GM23338 (cell line): ENCODE results near the gene FHIT. TPM values are rescaled to one million over a fixed set of nuclear protein-coding genes. Genes with fewer than 3 reads are reported as not detected.

Experiments used
- ATAC-seq: fragments of 200-7000 bp; cut with Tn5 transposase; 3 replicates; pipeline ENCODE4 v1.9.1; 2020
- DNase-seq: peaks from one replicate; pipeline ENCODE4 v3.0.0-alpha.2; 2015; ENCODE audit warnings: low spot score
- H2AFZ ChIP-seq: fragments of 200-600 bp; sonication (generic); 2 replicates; pipeline ENCODE4 v1.8.0; 2016; ENCODE audit warnings: antibody characterized with exemption, mild to moderate bottlenecking, moderate library complexity
- H3F3A ChIP-seq: fragments of 200-600 bp; sonication (generic); replicated peaks from 2 replicates; pipeline ENCODE4 v1.8.0; 2017; ENCODE audit warnings: antibody characterized with exemption, mixed run types, low read depth
- H3K27ac ChIP-seq: fragments of 200-600 bp; sonication (generic); 2 replicates; pipeline ENCODE4 v1.6.1; 2016; ENCODE audit warnings: low read depth
- H3K27me3 ChIP-seq: fragments of 200-600 bp; sonication (generic); 2 replicates; pipeline ENCODE4 v1.8.0; 2016; ENCODE audit warnings: mild to moderate bottlenecking, mixed run types, moderate library complexity; ENCODE audit not compliant: insufficient read depth
- H3K36me3 ChIP-seq: fragments of 200-600 bp; sonication (generic); 2 replicates; pipeline ENCODE4 v1.8.0; 2016; ENCODE audit warnings: mild to moderate bottlenecking; ENCODE audit not compliant: insufficient read depth
- H3K4me1 ChIP-seq: fragments of 200-600 bp; sonication (generic); 2 replicates; pipeline ENCODE4 v1.8.0; 2016; ENCODE audit warnings: mild to moderate bottlenecking, moderate library complexity; ENCODE audit not compliant: insufficient read depth
- H3K4me2 ChIP-seq: fragments of 200-600 bp; sonication (generic); 2 replicates; pipeline ENCODE4 v1.7.1; 2017; ENCODE audit warnings: mixed run types
- H3K4me3 ChIP-seq: fragments of 200-600 bp; sonication (generic); 2 replicates; pipeline ENCODE4 v1.6.1; 2016; ENCODE audit warnings: mixed run types
- H3K79me2 ChIP-seq: fragments of 200-600 bp; sonication (generic); replicated peaks from 2 replicates; pipeline ENCODE4 v1.8.0; 2017; ENCODE audit warnings: mild to moderate bottlenecking; ENCODE audit not compliant: insufficient read depth
- H3K9me2 ChIP-seq: fragments of 200-600 bp; sonication (generic); 2 replicates; pipeline ENCODE4 v1.8.0; 2017; ENCODE audit not compliant: insufficient read depth
- H4K20me1 ChIP-seq: fragments of 200-600 bp; sonication (generic); replicated peaks from 2 replicates; pipeline ENCODE4 v1.8.0; 2017; ENCODE audit warnings: mild to moderate bottlenecking; ENCODE audit not compliant: insufficient read depth
- H3K27ac Mint-ChIP-seq: 2 replicates; pipeline ENCODE4 v1.8.0; 2020; ENCODE audit warnings: inconsistent platforms, mild to moderate bottlenecking, moderate library complexity, mixed read lengths
- H3K27me3 Mint-ChIP-seq: 3 replicates; pipeline ENCODE4 v1.8.0; 2022; ENCODE audit warnings: low read depth, mild to moderate bottlenecking, moderate library complexity, mixed read lengths, inconsistent platforms; ENCODE audit not compliant: insufficient read depth, poor library complexity
- H3K36me3 Mint-ChIP-seq: 3 replicates; pipeline ENCODE4 v1.8.0; 2021; ENCODE audit warnings: low read depth, mild to moderate bottlenecking, inconsistent platforms, moderate library complexity, mixed read lengths
- H3K4me1 Mint-ChIP-seq: 3 replicates; pipeline ENCODE4 v1.8.0; 2020; ENCODE audit warnings: mild to moderate bottlenecking, inconsistent platforms, mixed read lengths
- H3K4me3 Mint-ChIP-seq: 3 replicates; pipeline ENCODE4 v1.8.0; 2021; ENCODE audit warnings: moderate library complexity, mild to moderate bottlenecking, inconsistent platforms, mixed read lengths
- H3K9me3 Mint-ChIP-seq: 3 replicates; pipeline ENCODE4 v1.8.0; 2020; ENCODE audit warnings: moderate library complexity, mild to moderate bottlenecking, inconsistent platforms, mixed read lengths
- CREB1 ChIP-seq: fragments of 250-450 bp; sonication (Bioruptor Pico); IDR thresholded peaks from 2 replicates; pipeline ENCODE4 v1.5.0; 2020; ENCODE audit warnings: low read depth, mild to moderate bottlenecking, moderate library complexity
- EZH2 ChIP-seq: fragments of 200-600 bp; sonication (generic); IDR thresholded peaks from one replicate; pipeline ENCODE4 v1.8.0; 2017; ENCODE audit warnings: antibody characterized with exemption, mild to moderate bottlenecking, low read depth; ENCODE audit not compliant: unreplicated experiment
- EZH2phosphoT487 ChIP-seq: fragments of 200-600 bp; sonication (generic); IDR thresholded peaks from one replicate; pipeline ENCODE4 v1.8.1; 2018; ENCODE audit warnings: antibody characterized with exemption; ENCODE audit not compliant: unreplicated experiment
- NANOG ChIP-seq: IDR thresholded peaks from 2 replicates; pipeline ENCODE4 v1.6.1; 2016; ENCODE audit warnings: antibody characterized with exemption, borderline replicate concordance
- POLR2AphosphoS5 ChIP-seq: IDR thresholded peaks from 2 replicates; pipeline ENCODE4 v1.6.1; 2016; ENCODE audit warnings: antibody characterized with exemption, low read depth
- STAT1 ChIP-seq: IDR thresholded peaks from one replicate; pipeline ENCODE4 v1.6.1; 2016; ENCODE audit warnings: antibody characterized with exemption; ENCODE audit not compliant: unreplicated experiment
- ZNF114 ChIP-seq: fragments of 250-450 bp; sonication (Bioruptor Pico); IDR thresholded peaks from 2 replicates; pipeline ENCODE4 v1.5.0; 2020; ENCODE audit warnings: mild to moderate bottlenecking, moderate library complexity
- polyA plus RNA-seq: library from polyadenylated mRNA; unstranded; fragments of >200 nt; fragmentation: Nextera tagmentation; extraction: Ambion mirVana; gene quantifications from 2 replicates; pipeline ENCODE4 v1.2.1, GENCODE V29; 2016
- total RNA-seq: library from RNA; depleted of rRNA; stranded (reverse); fragments of >200 nt; shearing (Covaris generic); gene quantifications from 2 replicates; pipeline ENCODE4 v1.2.3, GENCODE V29; 2014
- TF ChIP-seq, protein P1 (sequence below): fragments of 250-450 bp; sonication (Bioruptor Pico); IDR thresholded peaks from 2 replicates; pipeline ENCODE4 v1.5.0; 2020; ENCODE audit warnings: mild to moderate bottlenecking, moderate library complexity
- TF ChIP-seq, protein P2 (sequence below): IDR thresholded peaks from 2 replicates; pipeline ENCODE4 v1.6.1; 2016; ENCODE audit warnings: antibody characterized with exemption
- TF ChIP-seq, protein P3 (sequence below): IDR thresholded peaks from one replicate; pipeline ENCODE4 v1.6.1; 2018; ENCODE audit warnings: antibody characterized with exemption; ENCODE audit not compliant: unreplicated experiment

Gene FHIT
- total and polyA plus RNA-seq, 2 experiments from 2014 or later, result 3.0 to 8.3 TPM

DNA sequence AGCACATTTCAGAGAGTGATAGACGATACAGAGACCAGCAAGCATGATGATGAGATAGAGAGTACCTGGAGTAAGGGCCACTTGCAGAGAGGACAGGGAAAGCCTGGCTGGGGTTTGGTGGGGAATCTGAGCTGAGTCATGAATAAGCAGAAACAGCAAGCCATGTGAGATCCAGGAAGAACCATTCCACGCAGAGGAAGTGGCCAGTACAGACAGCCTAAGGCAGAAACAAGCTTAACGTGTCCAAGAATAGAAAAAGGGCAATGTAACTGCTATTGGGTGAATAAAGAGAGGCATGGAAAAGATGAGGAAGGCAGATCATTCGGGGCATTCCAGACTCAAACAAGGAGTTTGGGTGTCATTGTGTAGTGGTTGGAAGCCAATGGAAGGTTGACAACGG, 1385.2 kb downstream of the FHIT start (continued):
- TF ChIP-seq, protein P1, sequence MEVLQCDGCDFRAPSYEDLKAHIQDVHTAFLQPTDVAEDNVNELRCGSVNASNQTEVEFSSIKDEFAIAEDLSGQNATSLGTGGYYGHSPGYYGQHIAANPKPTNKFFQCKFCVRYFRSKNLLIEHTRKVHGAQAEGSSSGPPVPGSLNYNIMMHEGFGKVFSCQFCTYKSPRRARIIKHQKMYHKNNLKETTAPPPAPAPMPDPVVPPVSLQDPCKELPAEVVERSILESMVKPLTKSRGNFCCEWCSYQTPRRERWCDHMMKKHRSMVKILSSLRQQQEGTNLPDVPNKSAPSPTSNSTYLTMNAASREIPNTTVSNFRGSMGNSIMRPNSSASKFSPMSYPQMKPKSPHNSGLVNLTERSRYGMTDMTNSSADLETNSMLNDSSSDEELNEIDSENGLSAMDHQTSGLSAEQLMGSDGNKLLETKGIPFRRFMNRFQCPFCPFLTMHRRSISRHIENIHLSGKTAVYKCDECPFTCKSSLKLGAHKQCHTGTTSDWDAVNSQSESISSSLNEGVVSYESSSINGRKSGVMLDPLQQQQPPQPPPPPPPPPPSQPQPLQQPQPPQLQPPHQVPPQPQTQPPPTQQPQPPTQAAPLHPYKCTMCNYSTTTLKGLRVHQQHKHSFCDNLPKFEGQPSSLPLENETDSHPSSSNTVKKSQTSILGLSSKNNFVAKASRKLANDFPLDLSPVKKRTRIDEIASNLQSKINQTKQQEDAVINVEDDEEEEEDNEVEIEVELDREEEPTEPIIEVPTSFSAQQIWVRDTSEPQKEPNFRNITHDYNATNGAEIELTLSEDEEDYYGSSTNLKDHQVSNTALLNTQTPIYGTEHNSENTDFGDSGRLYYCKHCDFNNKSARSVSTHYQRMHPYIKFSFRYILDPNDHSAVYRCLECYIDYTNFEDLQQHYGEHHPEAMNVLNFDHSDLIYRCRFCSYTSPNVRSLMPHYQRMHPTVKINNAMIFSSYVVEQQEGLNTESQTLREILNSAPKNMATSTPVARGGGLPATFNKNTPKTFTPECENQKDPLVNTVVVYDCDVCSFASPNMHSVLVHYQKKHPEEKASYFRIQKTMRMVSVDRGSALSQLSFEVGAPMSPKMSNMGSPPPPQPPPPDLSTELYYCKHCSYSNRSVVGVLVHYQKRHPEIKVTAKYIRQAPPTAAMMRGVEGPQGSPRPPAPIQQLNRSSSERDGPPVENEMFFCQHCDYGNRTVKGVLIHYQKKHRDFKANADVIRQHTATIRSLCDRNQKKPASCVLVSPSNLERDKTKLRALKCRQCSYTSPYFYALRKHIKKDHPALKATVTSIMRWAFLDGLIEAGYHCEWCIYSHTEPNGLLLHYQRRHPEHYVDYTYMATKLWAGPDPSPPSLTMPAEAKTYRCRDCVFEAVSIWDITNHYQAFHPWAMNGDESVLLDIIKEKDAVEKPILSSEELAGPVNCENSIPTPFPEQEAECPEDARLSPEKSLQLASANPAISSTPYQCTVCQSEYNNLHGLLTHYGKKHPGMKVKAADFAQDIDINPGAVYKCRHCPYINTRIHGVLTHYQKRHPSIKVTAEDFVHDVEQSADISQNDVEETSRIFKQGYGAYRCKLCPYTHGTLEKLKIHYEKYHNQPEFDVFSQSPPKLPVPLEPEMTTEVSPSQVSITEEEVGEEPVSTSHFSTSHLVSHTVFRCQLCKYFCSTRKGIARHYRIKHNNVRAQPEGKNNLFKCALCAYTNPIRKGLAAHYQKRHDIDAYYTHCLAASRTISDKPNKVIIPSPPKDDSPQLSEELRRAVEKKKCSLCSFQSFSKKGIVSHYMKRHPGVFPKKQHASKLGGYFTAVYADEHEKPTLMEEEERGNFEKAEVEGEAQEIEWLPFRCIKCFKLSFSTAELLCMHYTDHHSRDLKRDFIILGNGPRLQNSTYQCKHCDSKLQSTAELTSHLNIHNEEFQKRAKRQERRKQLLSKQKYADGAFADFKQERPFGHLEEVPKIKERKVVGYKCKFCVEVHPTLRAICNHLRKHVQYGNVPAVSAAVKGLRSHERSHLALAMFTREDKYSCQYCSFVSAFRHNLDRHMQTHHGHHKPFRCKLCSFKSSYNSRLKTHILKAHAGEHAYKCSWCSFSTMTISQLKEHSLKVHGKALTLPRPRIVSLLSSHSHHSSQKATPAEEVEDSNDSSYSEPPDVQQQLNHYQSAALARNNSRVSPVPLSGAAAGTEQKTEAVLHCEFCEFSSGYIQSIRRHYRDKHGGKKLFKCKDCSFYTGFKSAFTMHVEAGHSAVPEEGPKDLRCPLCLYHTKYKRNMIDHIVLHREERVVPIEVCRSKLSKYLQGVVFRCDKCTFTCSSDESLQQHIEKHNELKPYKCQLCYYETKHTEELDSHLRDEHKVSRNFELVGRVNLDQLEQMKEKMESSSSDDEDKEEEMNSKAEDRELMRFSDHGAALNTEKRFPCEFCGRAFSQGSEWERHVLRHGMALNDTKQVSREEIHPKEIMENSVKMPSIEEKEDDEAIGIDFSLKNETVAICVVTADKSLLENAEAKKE, result no peak
- TF ChIP-seq ZNF114 (CRISPR knock-in tag) (no peak), POLR2AphosphoS5 (no peak), EZH2phosphoT487 (no peak), NANOG (no peak), EZH2 (no peak)

DNA sequence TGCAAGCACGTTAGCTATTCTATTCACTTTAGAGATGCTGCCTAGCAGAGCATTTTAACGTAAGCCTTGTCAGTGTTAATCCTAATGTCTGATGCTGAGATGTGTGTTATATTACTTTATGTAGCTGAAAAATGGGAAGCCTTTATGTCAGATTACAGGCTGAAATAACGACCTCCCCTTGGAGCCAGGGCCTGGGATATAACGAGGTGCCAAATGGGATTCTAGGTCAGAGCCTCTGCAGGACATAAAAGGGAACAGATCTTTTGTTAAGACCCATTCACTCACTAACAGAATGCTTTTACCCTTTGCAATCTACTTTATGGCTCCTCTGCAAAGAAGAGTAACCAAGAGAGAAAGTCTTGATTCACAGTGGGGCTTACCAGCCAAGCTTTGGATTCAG, 1385.9 kb downstream of the FHIT start:
- TF ChIP-seq EZH2phosphoT487, result no peak
- no peak for TF ChIP-seq STAT1
- TF ChIP-seq, protein P2, sequence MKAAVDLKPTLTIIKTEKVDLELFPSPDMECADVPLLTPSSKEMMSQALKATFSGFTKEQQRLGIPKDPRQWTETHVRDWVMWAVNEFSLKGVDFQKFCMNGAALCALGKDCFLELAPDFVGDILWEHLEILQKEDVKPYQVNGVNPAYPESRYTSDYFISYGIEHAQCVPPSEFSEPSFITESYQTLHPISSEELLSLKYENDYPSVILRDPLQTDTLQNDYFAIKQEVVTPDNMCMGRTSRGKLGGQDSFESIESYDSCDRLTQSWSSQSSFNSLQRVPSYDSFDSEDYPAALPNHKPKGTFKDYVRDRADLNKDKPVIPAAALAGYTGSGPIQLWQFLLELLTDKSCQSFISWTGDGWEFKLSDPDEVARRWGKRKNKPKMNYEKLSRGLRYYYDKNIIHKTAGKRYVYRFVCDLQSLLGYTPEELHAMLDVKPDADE, result no peak
- no peak for TF ChIP-seq CREB1 (CRISPR knock-in tag)
- TF ChIP-seq EZH2, result no peak
- TF ChIP-seq, protein P3, sequence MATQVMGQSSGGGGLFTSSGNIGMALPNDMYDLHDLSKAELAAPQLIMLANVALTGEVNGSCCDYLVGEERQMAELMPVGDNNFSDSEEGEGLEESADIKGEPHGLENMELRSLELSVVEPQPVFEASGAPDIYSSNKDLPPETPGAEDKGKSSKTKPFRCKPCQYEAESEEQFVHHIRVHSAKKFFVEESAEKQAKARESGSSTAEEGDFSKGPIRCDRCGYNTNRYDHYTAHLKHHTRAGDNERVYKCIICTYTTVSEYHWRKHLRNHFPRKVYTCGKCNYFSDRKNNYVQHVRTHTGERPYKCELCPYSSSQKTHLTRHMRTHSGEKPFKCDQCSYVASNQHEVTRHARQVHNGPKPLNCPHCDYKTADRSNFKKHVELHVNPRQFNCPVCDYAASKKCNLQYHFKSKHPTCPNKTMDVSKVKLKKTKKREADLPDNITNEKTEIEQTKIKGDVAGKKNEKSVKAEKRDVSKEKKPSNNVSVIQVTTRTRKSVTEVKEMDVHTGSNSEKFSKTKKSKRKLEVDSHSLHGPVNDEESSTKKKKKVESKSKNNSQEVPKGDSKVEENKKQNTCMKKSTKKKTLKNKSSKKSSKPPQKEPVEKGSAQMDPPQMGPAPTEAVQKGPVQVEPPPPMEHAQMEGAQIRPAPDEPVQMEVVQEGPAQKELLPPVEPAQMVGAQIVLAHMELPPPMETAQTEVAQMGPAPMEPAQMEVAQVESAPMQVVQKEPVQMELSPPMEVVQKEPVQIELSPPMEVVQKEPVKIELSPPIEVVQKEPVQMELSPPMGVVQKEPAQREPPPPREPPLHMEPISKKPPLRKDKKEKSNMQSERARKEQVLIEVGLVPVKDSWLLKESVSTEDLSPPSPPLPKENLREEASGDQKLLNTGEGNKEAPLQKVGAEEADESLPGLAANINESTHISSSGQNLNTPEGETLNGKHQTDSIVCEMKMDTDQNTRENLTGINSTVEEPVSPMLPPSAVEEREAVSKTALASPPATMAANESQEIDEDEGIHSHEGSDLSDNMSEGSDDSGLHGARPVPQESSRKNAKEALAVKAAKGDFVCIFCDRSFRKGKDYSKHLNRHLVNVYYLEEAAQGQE, result no peak
- no peaks in the 10 kb centered on the region for H3K79me2 ChIP-seq
- no peak for DNase-seq
- H4K20me1 ChIP-seq, result no peaks in the 10 kb centered on the region
- no peak overlapping the region for H3K4me2 ChIP-seq
- no peak overlapping the region for H3K4me3 ChIP-seq
- peaks cover 4% of the 10 kb centered on the region; the same call in 2 of the 3 replicates for H3K9me3 Mint-ChIP-seq
- H3K27me3 ChIP-seq, result no peaks in the 10 kb centered on the region
- no peaks in the 10 kb centered on the region for H3K4me1 Mint-ChIP-seq
- no peak for ATAC-seq
- 0 out of 2 replicates have a peak, but pooled peaks cover 11% of the 10 kb centered on the region for H3K9me2 ChIP-seq
- H3K36me3 Mint-ChIP-seq, result no peaks in the 10 kb centered on the region; the same call in 2 of the 3 replicates
- H2AFZ ChIP-seq, result no peak overlapping the region
- H3K27ac Mint-ChIP-seq, result no peak overlapping the region
- H3K36me3 ChIP-seq, result no peaks in the 10 kb centered on the region
- no peaks in the 10 kb centered on the region for H3K4me1 ChIP-seq
- no peaks in the 10 kb centered on the region for H3F3A ChIP-seq
- no peak overlapping the region for H3K27ac ChIP-seq
- no peak overlapping the region for H3K4me3 Mint-ChIP-seq
- H3K27me3 Mint-ChIP-seq, result no peaks in the 10 kb centered on the region
